Left lung (tissue), 10 donors: ENCODE measurements around the gene ZFP36. TPM values are rescaled to one million over a fixed set of nuclear protein-coding genes. Genes with fewer than 3 reads are reported as not detected.

ENCODE experiments used
- ATAC-seq: fragments of 200-7000 bp; cut with Tn5 transposase; one replicate; pipeline ENCODE4 v1.9.1; 2020; ENCODE audit warnings: moderate library complexity
- DNase-seq, 4 donors: peaks; one replicate each; pipeline ENCODE4 v3.0.0-alpha.2; 2013 to 2020
- H3K27ac ChIP-seq, 2 donors: fragments of 200-600 bp; sonication (generic) in 1 of 2; one replicate each; pipeline versions ENCODE4 v1.5.0 to v1.8.0; 2020 to 2021
- H3K27me3 ChIP-seq, 2 donors: fragments of 200-600 bp; sonication (generic) in 1 of 2; one replicate each; pipeline versions ENCODE4 v1.5.0 to v1.8.0; 2020 to 2021
- H3K36me3 ChIP-seq, 2 donors: fragments of 200-600 bp; sonication (generic) in 1 of 2; one replicate each; pipeline versions ENCODE4 v1.5.0 to v1.8.0; 2020 to 2021
- H3K4me1 ChIP-seq, 2 donors: fragments of 200-600 bp; one replicate each; pipeline ENCODE4 v1.8.0; 2021
- H3K4me3 ChIP-seq, 2 donors: fragments of 200-600 bp; sonication (generic) in 1 of 2; one replicate each; pipeline versions ENCODE4 v1.5.0 to v1.8.0; 2020 to 2021; ENCODE audit warnings: mild to moderate bottlenecking in 1 of 2
- H3K9me3 ChIP-seq, 2 donors: fragments of 200-600 bp; sonication (generic) in 1 of 2; one replicate each; pipeline versions ENCODE4 v1.5.0 to v1.8.0; 2020 to 2021
- CTCF ChIP-seq, 2 donors: fragments of 200-600 bp; sonication (generic) in 1 of 2; IDR thresholded peaks; one replicate each; pipeline versions ENCODE4 v1.5.0 to v1.8.0; 2021; ENCODE audit warnings: antibody characterized with exemption in 2 of 2
- intact Hi-C, 2 donors: fragments of 100-400 bp; cut with DNase I; formaldehyde crosslinking; loops; one replicate each; pipeline versions ENCODE4 v1.11.2 to v1.14.2; 2022
- polyA plus RNA-seq, 6 donors: library from polyadenylated mRNA; unstranded; fragments of 120-200 nt; gene quantifications; one replicate each; pipeline ENCODE4 v1.2.1, GENCODE V29; 2013; ENCODE audit not compliant: insufficient read length in 6 of 6
- total RNA-seq, 2 donors: library from RNA; stranded (reverse); fragmentation: NEBNext Ultra II Directional; extraction: Animal tissue kit (Norgen Biotek cat#: 25700); gene quantifications; one replicate each; pipeline ENCODE4 v1.2.1, GENCODE V29; 2021
- donor health status: DM: no; HTN: yes; CAD: no.
- donor health status: DM: no; HTN: no; CAD: no.

Gene ZFP36
- total and polyA plus RNA-seq, 8 donors = 25.4 to 295 (median 101) TPM

- intact Hi-C loops = no loop called here
These were observed 4.0 kb upstream of the ZFP36 start for GRCh38 chr19:39402346-39403300.

GRCh38 chr19:39403331-39404312 lies 3.0 kb upstream of the ZFP36 start:
- Histone ChIP-seq H3K4me1 (peaks cover 19 to 73% of the 10 kb centered on the region in 2 donors), H3K9me3 (no peaks in the 10 kb centered on the region), H3K27ac (peak overlapping the region; percentile 96 to 100), H3K36me3 (peaks cover 9 to 16% of the 10 kb centered on the region in 2 donors), H3K27me3 (no peaks in the 10 kb centered on the region), H3K4me3 (peak overlapping the region; percentile 29 to 47)
- DNase-seq (peak; percentile 93 to 100 (median 98)), ATAC-seq (peak; percentile 49)
- TF ChIP-seq CTCF (IDR thresholded peaks at IDR 0.05) = no peak
- intact Hi-C loops = no loop called here

More at GRCh38 chr19:39402346-39403300, 4.0 kb upstream of the ZFP36 start:
- TF ChIP-seq CTCF (IDR thresholded peaks at IDR 0.05) = no peak
- Histone ChIP-seq H3K4me1 (peaks cover 29 to 83% of the 10 kb centered on the region in 2 donors), H3K9me3 (no peaks in the 10 kb centered on the region), H3K4me3 (peak overlapping the region; percentile 29 to 47), H3K27ac (peak overlapping the region; percentile 96 to 100), H3K36me3 (peaks cover under 1 to 6% of the 10 kb centered on the region in 2 donors), H3K27me3 (no peaks in the 10 kb centered on the region)
- ATAC-seq = peak; percentile 34
- peak; percentile 89 to 96 (median 94) for DNase-seq

- Histone ChIP-seq H3K4me1 (peaks cover 19 to 62% of the 10 kb centered on the region in 2 donors), H3K4me3 (peak overlapping the region in 1 of 2 donors; percentile 100), H3K9me3 (no peaks in the 10 kb centered on the region), H3K36me3 (peaks cover 9 to 21% of the 10 kb centered on the region in 2 donors), H3K27me3 (no peaks in the 10 kb centered on the region), H3K27ac (peak overlapping the region; percentile 98 to 100)
- intact Hi-C loops = no loop called here
- ATAC-seq (no peak), DNase-seq (no peak)
- no peak for TF ChIP-seq CTCF (IDR thresholded peaks at IDR 0.05)
These were observed 1.2 kb upstream of the ZFP36 start for GRCh38 chr19:39405261-39405957.

- Histone ChIP-seq H3K27me3 (no peaks in the 10 kb centered on the region), H3K4me1 (peaks cover 26 to 62% of the 10 kb centered on the region in 2 donors), H3K36me3 (peaks cover 9 to 21% of the 10 kb centered on the region in 2 donors), H3K27ac (peak overlapping the region; percentile 98 to 100), H3K9me3 (no peaks in the 10 kb centered on the region), H3K4me3 (peak overlapping the region; percentile 99 to 100)
- no peak for ATAC-seq
- no peak for DNase-seq
- intact Hi-C loops = no loop called here
- TF ChIP-seq CTCF (IDR thresholded peaks at IDR 0.05) = no peak
These were observed 540 bp upstream of the ZFP36 start for GRCh38 chr19:39405958-39406655.
